HL-60 (cell line): ENCODE data around the gene FPR1.

ENCODE experiments used
- POLR2AphosphoS5 ChIP-seq: IDR thresholded peaks from 2 replicates; pipeline ENCODE4 v1.6.1; 2012; ENCODE audit warnings: low read depth
- TF ChIP-seq, protein P1 (sequence below): IDR thresholded peaks from one replicate; pipeline ENCODE4 v1.5.1; 2011; ENCODE audit warnings: low read length, control low read depth, inconsistent platforms; ENCODE audit not compliant: insufficient read depth
- TF ChIP-seq, protein P2 (sequence below): IDR thresholded peaks from 2 replicates; pipeline ENCODE4 v1.6.1; 2012; ENCODE audit warnings: low read depth; ENCODE audit not compliant: insufficient replicate concordance

DNA sequence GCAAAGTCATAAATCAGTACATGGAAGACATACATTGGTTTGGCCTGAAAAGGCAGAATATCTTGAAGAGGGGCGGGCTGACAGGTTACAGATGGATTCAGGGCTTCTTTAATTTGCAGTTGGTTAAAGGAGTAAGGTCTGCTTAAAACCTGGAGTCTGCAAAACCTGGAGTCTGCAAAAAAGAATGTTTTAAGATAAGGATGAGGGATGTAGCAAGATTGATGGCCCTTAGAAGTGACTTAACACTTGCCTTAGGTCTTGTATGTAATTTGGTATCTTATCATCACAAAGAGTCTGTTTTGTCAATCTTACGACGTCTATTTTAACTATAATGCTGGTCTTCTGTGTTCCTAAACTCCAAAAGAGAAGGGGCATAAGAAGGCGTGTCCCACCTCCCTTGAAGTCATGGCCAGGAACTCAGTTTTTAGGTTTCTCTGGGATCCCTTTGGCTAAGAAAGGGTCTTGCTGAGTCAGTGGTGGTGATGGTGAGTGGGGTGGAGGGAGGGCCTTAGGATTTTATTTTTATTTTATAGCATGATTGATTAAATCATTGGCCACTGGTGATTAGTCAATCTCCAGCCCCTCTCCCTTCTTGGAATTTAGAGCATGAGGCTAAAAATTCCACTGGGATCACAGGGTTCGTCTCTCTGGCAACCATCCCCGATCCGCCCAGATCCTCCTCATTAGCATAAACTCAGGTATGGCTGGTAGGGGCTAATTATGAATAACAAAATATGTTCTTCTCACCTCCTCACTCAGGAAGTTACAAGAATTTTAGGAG is 17.7 kb downstream of the FPR1 start:
- TF ChIP-seq, protein P1, sequence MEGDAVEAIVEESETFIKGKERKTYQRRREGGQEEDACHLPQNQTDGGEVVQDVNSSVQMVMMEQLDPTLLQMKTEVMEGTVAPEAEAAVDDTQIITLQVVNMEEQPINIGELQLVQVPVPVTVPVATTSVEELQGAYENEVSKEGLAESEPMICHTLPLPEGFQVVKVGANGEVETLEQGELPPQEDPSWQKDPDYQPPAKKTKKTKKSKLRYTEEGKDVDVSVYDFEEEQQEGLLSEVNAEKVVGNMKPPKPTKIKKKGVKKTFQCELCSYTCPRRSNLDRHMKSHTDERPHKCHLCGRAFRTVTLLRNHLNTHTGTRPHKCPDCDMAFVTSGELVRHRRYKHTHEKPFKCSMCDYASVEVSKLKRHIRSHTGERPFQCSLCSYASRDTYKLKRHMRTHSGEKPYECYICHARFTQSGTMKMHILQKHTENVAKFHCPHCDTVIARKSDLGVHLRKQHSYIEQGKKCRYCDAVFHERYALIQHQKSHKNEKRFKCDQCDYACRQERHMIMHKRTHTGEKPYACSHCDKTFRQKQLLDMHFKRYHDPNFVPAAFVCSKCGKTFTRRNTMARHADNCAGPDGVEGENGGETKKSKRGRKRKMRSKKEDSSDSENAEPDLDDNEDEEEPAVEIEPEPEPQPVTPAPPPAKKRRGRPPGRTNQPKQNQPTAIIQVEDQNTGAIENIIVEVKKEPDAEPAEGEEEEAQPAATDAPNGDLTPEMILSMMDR = no peak
- TF ChIP-seq POLR2AphosphoS5 = no peak
- TF ChIP-seq, protein P2, sequence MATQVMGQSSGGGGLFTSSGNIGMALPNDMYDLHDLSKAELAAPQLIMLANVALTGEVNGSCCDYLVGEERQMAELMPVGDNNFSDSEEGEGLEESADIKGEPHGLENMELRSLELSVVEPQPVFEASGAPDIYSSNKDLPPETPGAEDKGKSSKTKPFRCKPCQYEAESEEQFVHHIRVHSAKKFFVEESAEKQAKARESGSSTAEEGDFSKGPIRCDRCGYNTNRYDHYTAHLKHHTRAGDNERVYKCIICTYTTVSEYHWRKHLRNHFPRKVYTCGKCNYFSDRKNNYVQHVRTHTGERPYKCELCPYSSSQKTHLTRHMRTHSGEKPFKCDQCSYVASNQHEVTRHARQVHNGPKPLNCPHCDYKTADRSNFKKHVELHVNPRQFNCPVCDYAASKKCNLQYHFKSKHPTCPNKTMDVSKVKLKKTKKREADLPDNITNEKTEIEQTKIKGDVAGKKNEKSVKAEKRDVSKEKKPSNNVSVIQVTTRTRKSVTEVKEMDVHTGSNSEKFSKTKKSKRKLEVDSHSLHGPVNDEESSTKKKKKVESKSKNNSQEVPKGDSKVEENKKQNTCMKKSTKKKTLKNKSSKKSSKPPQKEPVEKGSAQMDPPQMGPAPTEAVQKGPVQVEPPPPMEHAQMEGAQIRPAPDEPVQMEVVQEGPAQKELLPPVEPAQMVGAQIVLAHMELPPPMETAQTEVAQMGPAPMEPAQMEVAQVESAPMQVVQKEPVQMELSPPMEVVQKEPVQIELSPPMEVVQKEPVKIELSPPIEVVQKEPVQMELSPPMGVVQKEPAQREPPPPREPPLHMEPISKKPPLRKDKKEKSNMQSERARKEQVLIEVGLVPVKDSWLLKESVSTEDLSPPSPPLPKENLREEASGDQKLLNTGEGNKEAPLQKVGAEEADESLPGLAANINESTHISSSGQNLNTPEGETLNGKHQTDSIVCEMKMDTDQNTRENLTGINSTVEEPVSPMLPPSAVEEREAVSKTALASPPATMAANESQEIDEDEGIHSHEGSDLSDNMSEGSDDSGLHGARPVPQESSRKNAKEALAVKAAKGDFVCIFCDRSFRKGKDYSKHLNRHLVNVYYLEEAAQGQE = no peak
